Spinal cord (tissue), 10 donors: ENCODE data around the gene TFB2M. TPM values are rescaled to one million over a fixed set of nuclear protein-coding genes. Genes with fewer than 3 reads are reported as not detected.
"Not testable (repeated sequence)": the region's sequence is repeated elsewhere in the genome, so short reads cannot be mapped to it uniquely, and the experiment has no call there.

Experiments used
- DNase-seq, 6 donors: peaks; one replicate each; pipeline versions ENCODE4 v3.0.0 to v3.0.0-alpha.2; 2013 to 2015; ENCODE audit warnings: low spot score in 6 of 6, low read depth in 4 of 6
- H3K27ac ChIP-seq: one replicate; pipeline ENCODE4 v1.5.1; 2013; ENCODE audit warnings: low read depth, low read length, control low read depth
- H3K27me3 ChIP-seq: one replicate; pipeline ENCODE4 v1.6.1; 2013; ENCODE audit warnings: low read length; ENCODE audit not compliant: control insufficient read depth, insufficient read depth
- H3K36me3 ChIP-seq: one replicate; pipeline ENCODE4 v1.6.1; 2013; ENCODE audit warnings: low read length; ENCODE audit not compliant: control insufficient read depth, insufficient read depth
- H3K4me1 ChIP-seq: one replicate; pipeline ENCODE4 v1.6.1; 2013; ENCODE audit warnings: low read length; ENCODE audit not compliant: control insufficient read depth, insufficient read depth
- H3K4me3 ChIP-seq: one replicate; pipeline ENCODE4 v1.5.1; 2013; ENCODE audit warnings: low read depth, low read length, control low read depth
- H3K9me3 ChIP-seq: one replicate; pipeline ENCODE4 v1.6.1; 2013; ENCODE audit warnings: low read length; ENCODE audit not compliant: control insufficient read depth, insufficient read depth
- WGBS: methylation state at CpG from one replicate; pipeline ENCODE4 v1.1.5; 2013; ENCODE audit warnings: missing lambda C conversion rate; ENCODE audit not compliant: insufficient coverage; 5-methylcytosine and 5-hydroxymethylcytosine counted together
- polyA plus RNA-seq, 2 donors: library from polyadenylated mRNA; unstranded; fragments of 120-200 nt; gene quantifications; one replicate each; pipeline ENCODE4 v1.2.1, GENCODE V29; 2013; ENCODE audit not compliant: insufficient read length in 2 of 2
- total RNA-seq, 2 donors: library from RNA; depleted of rRNA in 1 of 2; stranded (reverse); fragments of 120-200 nt in 1 of 2; fragments of >200 nt in 1 of 2; gene quantifications; one replicate each; pipeline versions ENCODE4 v1.2.3 to v1.2.4, GENCODE V29; 2013 to 2014
- donor health status: healthy.

Gene TFB2M
- total and polyA plus RNA-seq, 4 donors, result 8.1 to 14.4 (median 9.0) TPM

- H3K27me3 ChIP-seq, result no peaks in the 10 kb centered on the region
- H3K27ac ChIP-seq, result peak overlapping the region; percentile 77
- peaks cover 7% of the 10 kb centered on the region for H3K36me3 ChIP-seq
- DNase-seq, result no peak
- H3K4me1 ChIP-seq, result peaks cover 10% of the 10 kb centered on the region
- WGBS, result 37% methylated on average over 24 of the region's 33 CpGs
- no peaks in the 10 kb centered on the region for H3K9me3 ChIP-seq
- peak overlapping the region; percentile 89 for H3K4me3 ChIP-seq
Observed at GRCh38 chr1:246564839-246565750, 966 bp downstream of the TFB2M start.

GRCh38 chr1:246560833-246561232 is 5.2 kb downstream of the TFB2M start:
- H3K27ac ChIP-seq, H3K4me3 ChIP-seq, H3K27me3 ChIP-seq, H3K9me3 ChIP-seq, DNase-seq, H3K4me1 ChIP-seq: not testable (repeated sequence)
- 88% methylated on average over 9 of the region's 10 CpGs for WGBS
- peaks cover 23% of the 10 kb centered on the region for H3K36me3 ChIP-seq

- Histone ChIP-seq H3K27me3 (no peaks in the 10 kb centered on the region), H3K36me3 (peaks cover 30% of the 10 kb centered on the region), H3K9me3 (no peaks in the 10 kb centered on the region), H3K4me1 (no peaks in the 10 kb centered on the region), H3K4me3 (no peak overlapping the region), H3K27ac (no peak overlapping the region)
- WGBS, result 96% methylated on average over 2 of the region's 4 CpGs
- DNase-seq, result no peak
Observed at GRCh38 chr1:246559310-246559709, 6.8 kb downstream of the TFB2M start.

- WGBS, result 94% methylated on average over 2 of the region's 2 CpGs
- H3K4me3 ChIP-seq, result no peak overlapping the region
- H3K27ac ChIP-seq, result no peak overlapping the region
- no peaks in the 10 kb centered on the region for H3K4me1 ChIP-seq
- no peak for DNase-seq
- peaks cover 36% of the 10 kb centered on the region for H3K36me3 ChIP-seq
- no peaks in the 10 kb centered on the region for H3K27me3 ChIP-seq
- no peaks in the 10 kb centered on the region for H3K9me3 ChIP-seq
Observed at GRCh38 chr1:246558041-246558440, 8.0 kb downstream of the TFB2M start.

- H3K4me3 ChIP-seq, result no peak overlapping the region
- no peak for DNase-seq
- H3K9me3 ChIP-seq, result no peaks in the 10 kb centered on the region
- H3K27ac ChIP-seq, result no peak overlapping the region
- H3K27me3 ChIP-seq, result no peaks in the 10 kb centered on the region
- peaks cover 38% of the 10 kb centered on the region for H3K36me3 ChIP-seq
- H3K4me1 ChIP-seq, result no peaks in the 10 kb centered on the region
- 93% methylated on average over 14 of the region's 16 CpGs for WGBS
Observed at GRCh38 chr1:246554201-246554600, 11.9 kb downstream of the TFB2M start.

- Histone ChIP-seq H3K27me3 (no peaks in the 10 kb centered on the region), H3K27ac (no peak overlapping the region), H3K36me3 (peaks cover 37% of the 10 kb centered on the region), H3K4me1 (no peaks in the 10 kb centered on the region), H3K4me3 (no peak overlapping the region), H3K9me3 (no peaks in the 10 kb centered on the region)
- WGBS, result 100% methylated on average over 2 of the region's 6 CpGs
- DNase-seq, result no peak
Observed at GRCh38 chr1:246552110-246552509, 14.0 kb downstream of the TFB2M start.

- Histone ChIP-seq H3K9me3 (no peaks in the 10 kb centered on the region), H3K4me3 (no peak overlapping the region), H3K36me3 (peaks cover 37% of the 10 kb centered on the region), H3K27ac (no peak overlapping the region), H3K27me3 (no peaks in the 10 kb centered on the region), H3K4me1 (no peaks in the 10 kb centered on the region)
- DNase-seq, result no peak
- 66% methylated on average over 10 of the region's 11 CpGs for WGBS
Observed at GRCh38 chr1:246550402-246550801, 15.7 kb downstream of the TFB2M start.

- H3K27me3 ChIP-seq, result no peaks in the 10 kb centered on the region
- no peak for DNase-seq
- H3K4me1 ChIP-seq, result no peaks in the 10 kb centered on the region
- peaks cover 40% of the 10 kb centered on the region for H3K36me3 ChIP-seq
- WGBS, result 61% methylated on average over 2 of the region's 4 CpGs
- no peak overlapping the region for H3K4me3 ChIP-seq
- no peaks in the 10 kb centered on the region for H3K9me3 ChIP-seq
- no peak overlapping the region for H3K27ac ChIP-seq
Observed at GRCh38 chr1:246549665-246550064, 16.4 kb downstream of the TFB2M start.

- Histone ChIP-seq H3K4me3 (no peak overlapping the region), H3K4me1 (no peaks in the 10 kb centered on the region), H3K27ac (no peak overlapping the region), H3K36me3 (peaks cover 36% of the 10 kb centered on the region), H3K27me3 (no peaks in the 10 kb centered on the region), H3K9me3 (no peaks in the 10 kb centered on the region)
- no CpG with 5 or more reads among the region's 1 CpG for WGBS
- no peak for DNase-seq
Observed at GRCh38 chr1:246544001-246544400, 22.1 kb downstream of the TFB2M start.
